ENCODE measurements around the gene IQCK. TPM values are rescaled to one million over a fixed set of nuclear protein-coding genes. Genes with fewer than 3 reads are reported as not detected.
"Not testable (repeated sequence)": the region's sequence is repeated elsewhere in the genome, so short reads cannot be mapped to it uniquely, and the experiment has no call there.

IQCK gene
- total RNA-seq, 1 donor from 2014 or later = 5.8 TPM

GRCh38 chr16:19784183-19784736 lies 66.2 kb downstream of the IQCK start:
- peak; percentile 38 for DNase-seq (ENCODE audit: extremely low spot score, unreplicated experiment)
- no peak for TF ChIP-seq CTCF (IDR thresholded peaks at IDR 0.05)
- H3K27me3 Mint-ChIP-seq (ENCODE audit: unreplicated experiment) = no peaks in the 10 kb centered on the region
- H3K27ac Mint-ChIP-seq (ENCODE audit: unreplicated experiment) = no peak overlapping the region
- H3K9me3 Mint-ChIP-seq (ENCODE audit: unreplicated experiment) = no peaks in the 10 kb centered on the region
- H3K4me3 Mint-ChIP-seq (ENCODE audit: unreplicated experiment) = no peak overlapping the region
- no peaks in the 10 kb centered on the region for H3K4me1 Mint-ChIP-seq (ENCODE audit: unreplicated experiment)
- no peaks in the 10 kb centered on the region for H3K36me3 Mint-ChIP-seq (ENCODE audit: unreplicated experiment)

GRCh38 chr16:19785081-19785480 lies 67.0 kb downstream of the IQCK start:
- DNase-seq (ENCODE audit: extremely low spot score, unreplicated experiment) = peak; percentile 66
- TF ChIP-seq CTCF (IDR thresholded peaks at IDR 0.05) = no peak

GRCh38 chr16:19785512-19786130 lies 67.5 kb downstream of the IQCK start:
- Mint-ChIP-seq H3K4me3 (ENCODE audit: unreplicated experiment) (no peak overlapping the region), H3K9me3 (ENCODE audit: unreplicated experiment) (no peaks in the 10 kb centered on the region), H3K36me3 (ENCODE audit: unreplicated experiment) (no peaks in the 10 kb centered on the region), H3K4me1 (ENCODE audit: unreplicated experiment) (no peaks in the 10 kb centered on the region), H3K27ac (ENCODE audit: unreplicated experiment) (no peak overlapping the region), H3K27me3 (ENCODE audit: unreplicated experiment) (no peaks in the 10 kb centered on the region)
- peak; percentile 21 for DNase-seq (ENCODE audit: extremely low spot score, unreplicated experiment)
- no peak for TF ChIP-seq CTCF (IDR thresholded peaks at IDR 0.05)

More at GRCh38 chr16:19785081-19785480, 67.0 kb downstream of the IQCK start:
- H3K27me3 Mint-ChIP-seq (ENCODE audit: unreplicated experiment) = no peaks in the 10 kb centered on the region
- H3K4me1 Mint-ChIP-seq (ENCODE audit: unreplicated experiment) = no peaks in the 10 kb centered on the region
- H3K4me3 Mint-ChIP-seq (ENCODE audit: unreplicated experiment) = no peak overlapping the region
- no peaks in the 10 kb centered on the region for H3K9me3 Mint-ChIP-seq (ENCODE audit: unreplicated experiment)
- H3K27ac Mint-ChIP-seq (ENCODE audit: unreplicated experiment) = no peak overlapping the region
- no peaks in the 10 kb centered on the region for H3K36me3 Mint-ChIP-seq (ENCODE audit: unreplicated experiment)

- H3K4me1 Mint-ChIP-seq (ENCODE audit: unreplicated experiment); H3K4me3 Mint-ChIP-seq (ENCODE audit: unreplicated experiment); H3K27ac Mint-ChIP-seq (ENCODE audit: unreplicated experiment); H3K36me3 Mint-ChIP-seq (ENCODE audit: unreplicated experiment); H3K9me3 Mint-ChIP-seq (ENCODE audit: unreplicated experiment); H3K27me3 Mint-ChIP-seq (ENCODE audit: unreplicated experiment); DNase-seq (ENCODE audit: extremely low spot score, unreplicated experiment): not testable (repeated sequence)
Observed at GRCh38 chr16:19801369-19801768, 83.3 kb downstream of the IQCK start.

GRCh38 chr16:19801824-19802223 lies 83.8 kb downstream of the IQCK start:
- not testable (repeated sequence) for H3K36me3 Mint-ChIP-seq (ENCODE audit: unreplicated experiment); DNase-seq (ENCODE audit: extremely low spot score, unreplicated experiment); H3K27me3 Mint-ChIP-seq (ENCODE audit: unreplicated experiment); H3K27ac Mint-ChIP-seq (ENCODE audit: unreplicated experiment); H3K4me1 Mint-ChIP-seq (ENCODE audit: unreplicated experiment); H3K4me3 Mint-ChIP-seq (ENCODE audit: unreplicated experiment); H3K9me3 Mint-ChIP-seq (ENCODE audit: unreplicated experiment)

GRCh38 chr16:19802612-19803011 lies 84.5 kb downstream of the IQCK start:
- no peak for TF ChIP-seq CTCF (IDR thresholded peaks at IDR 0.05)

More at GRCh38 chr16:19802612-19803011, 84.5 kb downstream of the IQCK start:
- H3K27me3 Mint-ChIP-seq (ENCODE audit: unreplicated experiment) = no peaks in the 10 kb centered on the region
- no peak for DNase-seq (ENCODE audit: extremely low spot score, unreplicated experiment)
- peaks cover 3% of the 10 kb centered on the region for H3K36me3 Mint-ChIP-seq (ENCODE audit: unreplicated experiment)
- H3K27ac Mint-ChIP-seq (ENCODE audit: unreplicated experiment) = no peak overlapping the region
- no peaks in the 10 kb centered on the region for H3K4me1 Mint-ChIP-seq (ENCODE audit: unreplicated experiment)
- H3K9me3 Mint-ChIP-seq (ENCODE audit: unreplicated experiment) = peaks cover 9% of the 10 kb centered on the region
- H3K4me3 Mint-ChIP-seq (ENCODE audit: unreplicated experiment) = no peak overlapping the region
